T-helper 1 cell treated with Interleukin-12 subunit alpha and Interleukin-12 subunit beta and Interleukin-4 antibody, amounts not matched to agents 30 ng/mL and 1 ng/mL, for 36 hours (primary cell): Measurements from ENCODE around the gene USH2A. TPM values are rescaled to one million over a fixed set of nuclear protein-coding genes. Genes with fewer than 3 reads are reported as not detected.
"Not testable (repeated sequence)": the region's sequence is repeated elsewhere in the genome, so short reads cannot be mapped to it uniquely, and the experiment has no call there.

ENCODE experiments used
- intact Hi-C: fragments of 100-400 bp; cut with micrococcal nuclease; formaldehyde crosslinking; loops from one replicate; pipeline ENCODE4 v1.15.1; 2024
- total RNA-seq: library from RNA; stranded (reverse); gene quantifications from 2 replicates; pipeline ENCODE4 v1.2.3, GENCODE V29; 2022

USH2A gene
- total RNA-seq, 1 donor from 2014 or later, result not detected

DNA sequence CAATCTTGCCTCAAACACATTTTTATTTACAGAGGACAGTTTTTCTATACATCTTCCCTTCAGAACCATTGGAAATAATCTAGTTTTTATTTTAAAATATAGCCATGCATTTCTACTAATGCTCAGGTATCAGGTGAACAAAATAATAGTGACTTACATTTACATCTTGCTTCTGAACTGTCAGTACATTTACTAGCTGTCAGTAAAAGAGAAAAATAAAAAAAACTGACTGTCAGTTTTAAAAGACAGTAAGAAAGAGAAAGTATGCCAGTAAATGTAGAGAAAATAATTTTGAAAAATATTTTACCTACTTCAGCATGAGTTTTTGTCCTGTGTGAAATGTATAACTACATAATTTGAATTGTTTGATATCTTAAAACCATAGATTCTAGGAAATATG is 33.5 kb downstream of the USH2A start:
- intact Hi-C loops, result no loop called here

DNA sequence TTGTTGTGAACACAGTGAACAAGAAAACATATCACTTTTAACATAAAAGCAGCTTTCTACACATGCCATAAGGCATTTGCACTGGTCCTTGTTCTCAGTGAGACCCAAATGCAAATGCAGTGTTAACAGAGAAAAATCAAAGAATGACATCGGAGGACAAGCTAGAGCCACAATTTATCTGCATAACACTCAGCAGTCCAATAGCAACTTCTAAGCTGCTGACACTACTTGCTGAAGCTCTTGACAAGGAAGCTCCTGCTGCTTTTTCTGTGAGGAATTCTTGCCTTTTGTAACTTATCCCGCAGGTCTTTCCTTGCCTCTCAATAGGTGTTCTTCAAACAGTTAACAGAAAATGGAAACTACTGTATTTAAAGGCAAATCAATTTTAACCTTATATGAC is 34.7 kb downstream of the USH2A start:
- intact Hi-C loops, result no loop called here

GRCh38 chr1:216387782-216388181 is 35.5 kb downstream of the USH2A start:
- intact Hi-C loops, result no loop called here

- intact Hi-C loops, result no loop called here
Measured at GRCh38 chr1:216379441-216379840, 43.8 kb downstream of the USH2A start.

- intact Hi-C loops, result no loop called here
Measured at GRCh38 chr1:216368249-216368648, 55.0 kb downstream of the USH2A start.

DNA sequence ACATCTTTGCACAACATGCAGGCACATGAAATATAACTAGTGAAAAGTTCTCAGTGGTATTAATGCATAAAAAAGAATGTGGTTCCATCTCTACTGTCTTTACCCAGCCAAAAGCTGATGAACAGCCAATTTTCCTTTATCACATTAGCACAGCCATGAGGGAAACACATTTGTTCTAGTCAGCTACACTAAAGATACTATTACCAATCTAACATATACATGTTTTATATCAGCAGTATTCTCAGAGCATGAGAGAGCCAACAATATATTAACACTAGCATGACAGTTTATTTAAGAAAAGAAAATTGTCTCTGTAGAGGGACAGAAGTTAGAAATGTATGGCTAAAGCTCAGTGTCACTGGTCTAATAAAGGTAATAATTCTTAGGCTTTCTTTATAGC is 56.3 kb downstream of the USH2A start:
- intact Hi-C loops, result no loop called here

GRCh38 chr1:216356945-216357344 is 66.3 kb downstream of the USH2A start:
- intact Hi-C loops, result no loop called here

GRCh38 chr1:216350186-216350585 is 73.1 kb downstream of the USH2A start:
- intact Hi-C loops, result no loop called here

DNA sequence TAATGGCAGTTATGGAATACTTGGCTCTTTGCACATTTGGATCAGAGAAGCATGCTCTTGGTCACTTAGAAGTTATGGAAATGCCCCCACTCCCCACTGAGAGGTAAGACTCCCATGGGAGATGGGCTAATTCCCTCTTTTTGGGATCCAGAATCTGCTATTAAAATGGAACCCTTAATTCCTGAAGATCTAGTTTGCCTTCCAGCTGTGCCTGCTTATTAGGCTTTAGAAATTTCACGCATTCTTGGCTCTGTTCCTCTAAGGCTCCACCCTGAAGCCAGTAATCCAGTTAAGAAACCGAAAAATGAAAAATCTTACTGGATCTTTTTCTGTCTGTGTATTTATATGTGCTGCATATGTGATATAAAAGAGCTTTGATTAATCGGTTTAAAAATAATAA is 76.7 kb downstream of the USH2A start:
- intact Hi-C loops, result no loop called here

DNA sequence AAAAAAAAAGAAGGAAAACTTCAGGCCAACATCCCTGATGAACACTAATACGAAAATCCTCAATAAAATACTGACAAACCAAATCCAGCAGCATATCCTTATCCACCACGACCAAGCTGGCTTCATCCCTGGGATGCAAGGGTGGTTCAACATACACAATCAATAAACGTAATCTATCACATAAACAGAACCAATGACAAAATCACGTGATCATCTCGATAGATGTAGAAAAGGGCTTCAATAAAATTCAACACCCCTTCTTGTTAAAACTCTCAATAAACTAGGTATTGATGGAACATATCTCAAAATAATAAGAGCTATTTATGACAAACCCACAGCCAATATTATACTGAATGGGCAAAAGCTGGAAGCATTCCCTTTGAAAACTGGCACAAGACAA is 82.7 kb downstream of the USH2A start:
- intact Hi-C loops, result not testable (repeated sequence)

DNA sequence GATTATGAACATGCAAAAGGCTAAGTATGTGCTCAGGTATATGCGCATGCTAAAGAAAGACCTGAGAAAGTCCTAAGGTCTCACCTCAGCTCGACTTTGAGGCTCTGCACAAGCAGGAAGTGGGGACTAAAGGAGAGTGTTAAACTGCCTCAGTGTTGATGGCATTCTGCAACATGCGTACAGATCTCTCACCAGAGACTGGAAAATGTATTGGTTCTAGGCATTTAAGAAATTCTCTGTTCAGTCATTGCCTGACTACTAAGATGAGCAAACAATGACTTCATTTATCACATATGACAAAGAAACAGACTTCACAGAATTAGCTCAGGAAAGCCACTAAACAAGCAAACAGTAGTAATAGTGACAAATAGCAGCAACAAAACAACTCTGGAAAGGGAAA is 90.8 kb downstream of the USH2A start:
- intact Hi-C loops, result no loop called here

GRCh38 chr1:216332003-216332402 is 91.2 kb downstream of the USH2A start:
- intact Hi-C loops, result no loop called here

DNA sequence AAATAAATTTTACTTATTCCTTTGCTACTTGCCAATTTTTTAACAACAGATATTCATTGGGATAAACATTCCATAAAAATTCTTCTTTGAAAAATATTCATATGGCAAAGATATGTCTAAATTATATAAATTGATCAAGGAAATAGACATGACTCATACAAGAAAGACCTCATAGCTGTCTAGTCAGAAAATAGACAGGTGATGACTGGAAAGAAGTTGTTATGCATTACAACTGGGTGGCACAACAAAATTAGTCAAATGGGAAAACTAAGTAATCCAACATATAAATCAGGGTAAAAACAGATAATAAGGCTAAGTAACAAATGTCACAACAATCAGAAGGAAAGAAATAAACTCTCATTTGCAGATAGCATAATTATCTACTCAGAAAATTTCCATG is 92.0 kb downstream of the USH2A start:
- intact Hi-C loops, result no loop called here

GRCh38 chr1:216330262-216330661 is 93.0 kb downstream of the USH2A start:
- intact Hi-C loops, result no loop called here

DNA sequence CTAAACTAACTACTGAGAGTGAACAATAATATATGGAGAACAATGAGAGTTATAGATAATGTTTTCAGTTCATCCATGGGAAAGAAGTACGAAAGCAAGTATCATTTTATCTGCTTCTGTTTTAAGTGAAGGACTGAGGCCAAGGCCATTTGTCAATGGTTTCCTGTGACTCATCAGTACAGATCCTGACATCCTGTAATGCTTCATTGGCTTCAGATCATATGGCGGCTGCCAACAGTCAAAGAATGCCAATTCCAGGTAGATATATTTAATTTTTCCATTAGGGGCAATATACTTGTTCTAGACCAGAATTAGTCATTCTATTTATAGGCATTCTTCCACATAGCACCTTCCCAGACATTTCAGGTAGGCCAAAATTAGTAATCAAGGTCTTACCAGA is 97.3 kb downstream of the USH2A start:
- intact Hi-C loops, result no loop called here

DNA sequence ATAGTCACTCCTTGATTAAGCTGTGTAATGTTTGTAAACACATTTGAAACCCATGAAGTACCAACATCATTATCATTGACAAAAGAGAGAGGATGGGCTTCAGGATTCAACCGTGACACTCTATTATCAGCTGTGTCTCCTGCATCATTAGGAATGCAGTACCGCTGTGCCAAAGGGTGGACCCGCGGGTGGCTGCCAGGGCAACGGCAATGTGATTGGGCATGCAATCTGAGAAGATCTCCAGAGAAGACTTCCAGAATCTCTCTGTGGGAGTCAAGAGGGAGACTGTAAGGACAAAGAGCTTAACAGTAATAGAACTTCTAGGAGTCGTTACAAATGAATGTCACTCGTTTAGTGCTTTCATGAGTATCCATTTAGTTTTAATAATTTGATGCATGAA is 97.9 kb downstream of the USH2A start:
- intact Hi-C loops, result no loop called here

GRCh38 chr1:216323344-216323743 is 99.9 kb downstream of the USH2A start:
- intact Hi-C loops, result no loop called here

- intact Hi-C loops, result no loop called here
Measured at GRCh38 chr1:216314379-216315095, 108.7 kb downstream of the USH2A start.

DNA sequence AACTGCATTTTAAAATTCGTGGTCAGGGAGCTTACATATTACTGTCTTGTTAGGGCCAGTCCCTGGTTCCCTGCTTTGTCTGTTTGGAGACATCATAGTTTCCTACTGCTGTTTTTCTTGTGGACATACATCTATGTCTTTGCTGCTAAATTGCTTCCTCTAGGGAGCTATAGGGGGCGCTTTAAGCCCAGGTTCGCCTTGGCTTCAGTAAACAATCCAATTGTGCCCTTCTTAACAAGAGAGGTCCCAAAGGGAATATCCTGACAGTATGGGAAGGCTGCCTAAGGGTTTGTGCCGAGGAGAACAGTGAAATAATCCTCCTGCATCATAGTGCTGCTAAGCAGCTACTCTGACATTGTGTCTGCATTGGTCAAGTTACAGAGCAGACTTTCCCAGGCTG is 112.5 kb downstream of the USH2A start:
- intact Hi-C loops, result no loop called here

DNA sequence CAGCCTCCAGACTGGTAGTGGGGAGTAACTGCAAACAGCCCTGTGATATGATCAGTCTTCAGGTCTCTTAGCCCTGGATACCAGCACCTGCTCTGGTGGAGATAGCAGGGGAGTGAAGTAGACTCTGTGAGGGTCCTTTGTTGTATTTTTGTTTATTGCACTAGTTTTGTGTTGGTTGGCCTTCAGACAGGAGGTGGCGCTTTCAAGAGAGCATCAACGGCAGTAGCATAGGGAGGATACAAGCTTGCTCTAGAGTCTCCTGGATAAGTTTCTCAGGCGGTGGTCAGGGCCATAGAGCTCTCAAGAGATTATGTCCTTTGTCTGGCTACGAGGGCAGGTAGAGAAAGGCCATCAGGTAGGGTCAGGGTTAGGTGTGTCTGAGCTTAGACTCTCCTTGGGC is 116.4 kb downstream of the USH2A start:
- intact Hi-C loops, result no loop called here

GRCh38 chr1:216303690-216304089 is 119.6 kb downstream of the USH2A start:
- intact Hi-C loops, result no loop called here

GRCh38 chr1:216293683-216294082 is 129.6 kb downstream of the USH2A start:
- intact Hi-C loops, result no loop called here

GRCh38 chr1:216290074-216290473 is 133.2 kb downstream of the USH2A start:
- intact Hi-C loops, result no loop called here

GRCh38 chr1:216285052-216285451 is 138.2 kb downstream of the USH2A start:
- intact Hi-C loops, result no loop called here
